SK-N-SH (cell line): ENCODE measurements around the gene GLIS1. TPM values are rescaled to one million over a fixed set of nuclear protein-coding genes. Genes with fewer than 3 reads are reported as not detected.

Experiments used
- CTCF ChIA-PET: fragments of 300-600, 350-600 bp; formaldehyde crosslinking; extraction: SDS; loops from one replicate; lab custom pipeline; 2021; lab: Yijun Ruan, JAX
- POLR2A ChIA-PET: fragments of 350-600 bp; sonication (Branson Sonifier 250); formaldehyde crosslinking; extraction: SDS; loops from one replicate; lab custom pipeline; 2020; ENCODE audit warnings: antibody characterized with exemption, inconsistent platforms; lab: Yijun Ruan, JAX
- DNase-seq: peaks from one replicate; pipeline ENCODE4 v3.0.0; 2012
- H2AFZ ChIP-seq: fragments of 200-600 bp; sonication (generic); 2 replicates; pipeline ENCODE4 v1.8.1; 2016; ENCODE audit warnings: antibody characterized with exemption, mild to moderate bottlenecking, low read depth
- H3F3A ChIP-seq: fragments of 200-600 bp; sonication (generic); replicated peaks from 2 replicates; pipeline ENCODE3; 2016; ENCODE audit warnings: antibody characterized with exemption, mild to moderate bottlenecking; ENCODE audit not compliant: insufficient read depth
- H3K27ac ChIP-seq, 2 experiments: fragments of 200-500 bp in 1 of 2; fragments of 200-600 bp in 1 of 2; sonication (Bioruptor generic) in 1 of 2; sonication (generic), shearing (Covaris generic) in 1 of 2; 2 replicates each; pipeline versions ENCODE4 v1.5.1 to v1.6.1; 2014 to 2016; ENCODE audit warnings: low read depth in 2 of 2, inconsistent platforms in 1 of 2, low read length in 1 of 2, mild to moderate bottlenecking in 1 of 2, mixed read lengths in 1 of 2
- H3K27me3 ChIP-seq: fragments of 200-600 bp; sonication (generic), shearing (Covaris generic); 2 replicates; pipeline ENCODE4 v1.6.1; 2016; ENCODE audit warnings: mixed run types; ENCODE audit not compliant: insufficient read depth
- H3K36me3 ChIP-seq, 2 experiments: fragments of 200-500 bp in 1 of 2; fragments of 200-600 bp in 1 of 2; sonication (Bioruptor generic) in 1 of 2; sonication (generic) in 1 of 2; replicated peaks in 1 of 2; 2 replicates each; pipeline versions ENCODE3 to v1.5.1; 2014 to 2016; ENCODE audit warnings: low read length in 1 of 2, mild to moderate bottlenecking in 1 of 2; ENCODE audit not compliant: insufficient read depth in 2 of 2, control insufficient read depth in 1 of 2
- H3K4me1 ChIP-seq, 2 experiments: fragments of 200-500 bp in 1 of 2; fragments of 200-600 bp in 1 of 2; sonication (Bioruptor generic) in 1 of 2; sonication (generic), shearing (Covaris generic) in 1 of 2; 2 replicates each; pipeline versions ENCODE4 v1.5.1 to v1.6.1; 2014 to 2016; ENCODE audit warnings: low read depth in 1 of 2, low read length in 1 of 2, mixed run types in 1 of 2; ENCODE audit not compliant: insufficient read depth in 2 of 2, control insufficient read depth in 1 of 2
- H3K4me2 ChIP-seq: fragments of 200-600 bp; sonication (generic), shearing (Covaris generic); 2 replicates; pipeline ENCODE4 v1.6.1; 2017; ENCODE audit warnings: mixed run types
- H3K4me3 ChIP-seq, 2 experiments: fragments of 200-500 bp in 1 of 2; fragments of 200-600 bp in 1 of 2; sonication (Bioruptor generic) in 1 of 2; sonication (generic), shearing (Covaris generic) in 1 of 2; 2 replicates each; pipeline versions ENCODE4 v1.5.1 to v1.8.1; 2014 to 2016; ENCODE audit warnings: low read depth in 2 of 2, inconsistent platforms in 1 of 2, low read length in 1 of 2, mild to moderate bottlenecking in 1 of 2, mixed read lengths in 1 of 2, moderate library complexity in 1 of 2
- H3K79me2 ChIP-seq: fragments of 200-600 bp; sonication (generic); 2 replicates; pipeline ENCODE4 v1.8.1; 2017; ENCODE audit warnings: mild to moderate bottlenecking; ENCODE audit not compliant: insufficient read depth
- H3K9ac ChIP-seq: fragments of 200-600 bp; sonication (generic); 2 replicates; pipeline ENCODE4 v1.6.1; 2017; ENCODE audit warnings: mixed run types
- H3K9me2 ChIP-seq: fragments of 200-600 bp; sonication (generic); 2 replicates; pipeline ENCODE4 v1.6.1; 2017; ENCODE audit warnings: mixed run types
- H3K9me3 ChIP-seq: fragments of 200-600 bp; sonication (generic); 2 replicates; pipeline ENCODE4 v1.6.1; 2017; ENCODE audit warnings: mixed run types, mild to moderate bottlenecking, moderate library complexity
- H4K20me1 ChIP-seq: fragments of 200-600 bp; sonication (generic); 2 replicates; pipeline ENCODE4 v1.6.1; 2017; ENCODE audit warnings: mild to moderate bottlenecking, mixed run types; ENCODE audit not compliant: insufficient read depth
- CHD2 ChIP-seq: fragments of 150-350 bp; IDR thresholded peaks from 2 replicates; pipeline ENCODE4 v1.6.1; 2018; ENCODE audit warnings: low read length; ENCODE audit not compliant: partially characterized antibody
- ELF1 ChIP-seq: IDR thresholded peaks from 2 replicates; pipeline ENCODE4 v1.4.0; 2012
- EZH2phosphoT487 ChIP-seq: fragments of 200-600 bp; sonication (generic); IDR thresholded peaks from 2 replicates; pipeline ENCODE4 v1.6.1; 2017; ENCODE audit warnings: low read depth, mixed run types, mild to moderate bottlenecking, antibody characterized with exemption, moderate library complexity, borderline replicate concordance
- FOXJ3 ChIP-seq: sonication (generic); formaldehyde crosslinking; IDR thresholded peaks from 2 replicates; pipeline ENCODE4 v1.5.1; 2020; ENCODE audit warnings: mild to moderate bottlenecking, missing genetic modification reagents
- MEF2A ChIP-seq: IDR thresholded peaks from 2 replicates; pipeline ENCODE4 v1.4.0; 2012; ENCODE audit warnings: low read depth, borderline replicate concordance
- MXI1 ChIP-seq: IDR thresholded peaks from 2 replicates; pipeline ENCODE4 v1.6.1; 2012; ENCODE audit warnings: mild to moderate bottlenecking, low read depth, low read length, improper control_type of control experiment
- NFIC ChIP-seq: IDR thresholded peaks from 2 replicates; pipeline ENCODE4 v1.4.0; 2012; ENCODE audit warnings: borderline replicate concordance
- PBX3 ChIP-seq: IDR thresholded peaks from 2 replicates; pipeline ENCODE4; 2012
- RAD21 ChIP-seq: IDR thresholded peaks from 2 replicates; pipeline ENCODE4 v1.6.1; 2012; ENCODE audit warnings: mild to moderate bottlenecking, low read length
- RCOR1 ChIP-seq: fragments of 150-350 bp; IDR thresholded peaks from 2 replicates; pipeline ENCODE4 v1.6.1; 2017; ENCODE audit warnings: antibody characterized with exemption, low read length
- REST ChIP-seq: IDR thresholded peaks from 2 replicates; pipeline ENCODE4 v1.6.1; 2012; ENCODE audit warnings: mild to moderate bottlenecking, low read depth, low read length, moderate library complexity
- TAF1 ChIP-seq: IDR thresholded peaks from 2 replicates; pipeline ENCODE4 v1.6.1; 2012; ENCODE audit warnings: low read depth, mild to moderate bottlenecking, low read length, moderate library complexity, borderline replicate concordance
- YY1 ChIP-seq: IDR thresholded peaks from 2 replicates; pipeline ENCODE4 v1.4.0; 2012; ENCODE audit warnings: low read depth, mild to moderate bottlenecking
- ZBTB33 ChIP-seq: IDR thresholded peaks from 2 replicates; pipeline ENCODE4 v1.4.0; 2012; ENCODE audit warnings: low read depth, borderline replicate concordance
- WGBS: methylation state at CpG from one replicate; pipeline ENCODE4 v1.1.6; 2017; ENCODE audit warnings: low lambda C conversion rate; 5-methylcytosine and 5-hydroxymethylcytosine counted together
- polyA plus RNA-seq, 3 experiments: library from polyadenylated mRNA; depleted of rRNA; stranded (reverse); fragments of >200 nt; gene quantifications; 2 replicates each; pipeline ENCODE4 v1.2.3, GENCODE V29; 2012
- TF ChIP-seq, protein P1 (sequence below): IDR thresholded peaks from 2 replicates; pipeline ENCODE4 v1.4.0; 2012; ENCODE audit warnings: low read depth
- TF ChIP-seq, protein P2 (sequence below): fragments of 150-350 bp; IDR thresholded peaks from 2 replicates; pipeline ENCODE4 v1.6.1; 2016; ENCODE audit warnings: mild to moderate bottlenecking, low read depth, low read length

The GLIS1 gene
- polyA plus RNA-seq, 1 of the 3 experiments (the other 2 are of a cell fraction) = 0.13 TPM

- ChIA-PET POLR2A (no interaction called here), CTCF (interaction anchor here (1.0 to 1.6 kb wide), 2 partner anchors 10 to 59 kb away, joined by 3 read pairs; no protein-coding TSS in a partner anchor)
- Histone ChIP-seq H3K36me3 (no peaks in the 10 kb centered on the region), H3K9me3 (no peaks in the 10 kb centered on the region), H3K27ac (no peak overlapping the region), H3K27me3 (no peaks in the 10 kb centered on the region), H3K4me3 (no peak overlapping the region), H3K4me1 (peaks cover 0 to 21% of the 10 kb centered on the region in 2 experiments; a peak in 2 of 4 replicates), H3K79me2 (no peaks in the 10 kb centered on the region), H3K9me2 (no peaks in the 10 kb centered on the region), H3F3A (peaks cover 6% of the 10 kb centered on the region), H3K4me2 (no peak overlapping the region), H3K9ac (no peak overlapping the region), H2AFZ (no peak overlapping the region), H4K20me1 (no peaks in the 10 kb centered on the region; the same call in 1 of the 2 replicates)
- no peak for TF ChIP-seq MEF2A
- TF ChIP-seq FOXJ3 (CRISPR knock-in tag) = no peak
- TF ChIP-seq ELF1 = no peak
- TF ChIP-seq PBX3 = no peak
- TF ChIP-seq EZH2phosphoT487 = no peak
- TF ChIP-seq RCOR1 = no peak
- WGBS = 61% methylated on average over 7 of the region's 7 CpGs
- DNase-seq = no peak
Observed at GRCh38 chr1:53652441-53653199, 86.3 kb downstream of the GLIS1 start.

GRCh38 chr1:53651356-53651755 lies 87.6 kb downstream of the GLIS1 start:
- Histone ChIP-seq H3K4me1 (peaks cover 0 to 14% of the 10 kb centered on the region in 2 experiments; a peak in 2 of 4 replicates), H3K9me2 (no peaks in the 10 kb centered on the region), H3K27ac (no peak overlapping the region), H3F3A (peaks cover 6% of the 10 kb centered on the region), H4K20me1 (no peaks in the 10 kb centered on the region), H2AFZ (no peak overlapping the region), H3K9me3 (no peaks in the 10 kb centered on the region), H3K36me3 (no peaks in the 10 kb centered on the region), H3K4me2 (no peak overlapping the region), H3K4me3 (no peak overlapping the region), H3K79me2 (no peaks in the 10 kb centered on the region), H3K9ac (no peak overlapping the region), H3K27me3 (no peaks in the 10 kb centered on the region)
- POLR2A ChIA-PET = no interaction called here
- DNase-seq = no peak
- WGBS = 0% methylated on average over 1 of the region's 1 CpG
- CTCF ChIA-PET = interaction anchor here (0.8 to 1.6 kb wide), 2 partner anchors 57 to 166 kb away, joined by 3 read pairs; no protein-coding TSS in a partner anchor
- no peak for TF ChIP-seq TAF1
- TF ChIP-seq, protein P1, sequence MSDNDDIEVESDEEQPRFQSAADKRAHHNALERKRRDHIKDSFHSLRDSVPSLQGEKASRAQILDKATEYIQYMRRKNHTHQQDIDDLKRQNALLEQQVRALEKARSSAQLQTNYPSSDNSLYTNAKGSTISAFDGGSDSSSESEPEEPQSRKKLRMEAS = no peak
- TF ChIP-seq RAD21 = no peak
- no peak for TF ChIP-seq REST
- TF ChIP-seq NFIC = no peak
- TF ChIP-seq MXI1 = no peak
- no peak for TF ChIP-seq CHD2
- TF ChIP-seq, protein P2, sequence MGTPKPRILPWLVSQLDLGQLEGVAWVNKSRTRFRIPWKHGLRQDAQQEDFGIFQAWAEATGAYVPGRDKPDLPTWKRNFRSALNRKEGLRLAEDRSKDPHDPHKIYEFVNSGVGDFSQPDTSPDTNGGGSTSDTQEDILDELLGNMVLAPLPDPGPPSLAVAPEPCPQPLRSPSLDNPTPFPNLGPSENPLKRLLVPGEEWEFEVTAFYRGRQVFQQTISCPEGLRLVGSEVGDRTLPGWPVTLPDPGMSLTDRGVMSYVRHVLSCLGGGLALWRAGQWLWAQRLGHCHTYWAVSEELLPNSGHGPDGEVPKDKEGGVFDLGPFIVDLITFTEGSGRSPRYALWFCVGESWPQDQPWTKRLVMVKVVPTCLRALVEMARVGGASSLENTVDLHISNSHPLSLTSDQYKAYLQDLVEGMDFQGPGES = no peak
- TF ChIP-seq PBX3 = no peak
- TF ChIP-seq ZBTB33 = no peak
- TF ChIP-seq FOXJ3 (CRISPR knock-in tag) = no peak
- TF ChIP-seq YY1 = no peak
- TF ChIP-seq MEF2A = no peak
- TF ChIP-seq RCOR1 = no peak
